NCI-H2171 (cell line): ENCODE data around the gene GOLGA6L4.
"Not testable (repeated sequence)": the region's sequence is repeated elsewhere in the genome, so short reads cannot be mapped to it uniquely, and the experiment has no call there.

Experiments used
- DNase-seq: peaks from one replicate; lab custom pipeline; 2025; lab: John Stamatoyannopoulos, UW

GOLGA6L4 gene, protein sequence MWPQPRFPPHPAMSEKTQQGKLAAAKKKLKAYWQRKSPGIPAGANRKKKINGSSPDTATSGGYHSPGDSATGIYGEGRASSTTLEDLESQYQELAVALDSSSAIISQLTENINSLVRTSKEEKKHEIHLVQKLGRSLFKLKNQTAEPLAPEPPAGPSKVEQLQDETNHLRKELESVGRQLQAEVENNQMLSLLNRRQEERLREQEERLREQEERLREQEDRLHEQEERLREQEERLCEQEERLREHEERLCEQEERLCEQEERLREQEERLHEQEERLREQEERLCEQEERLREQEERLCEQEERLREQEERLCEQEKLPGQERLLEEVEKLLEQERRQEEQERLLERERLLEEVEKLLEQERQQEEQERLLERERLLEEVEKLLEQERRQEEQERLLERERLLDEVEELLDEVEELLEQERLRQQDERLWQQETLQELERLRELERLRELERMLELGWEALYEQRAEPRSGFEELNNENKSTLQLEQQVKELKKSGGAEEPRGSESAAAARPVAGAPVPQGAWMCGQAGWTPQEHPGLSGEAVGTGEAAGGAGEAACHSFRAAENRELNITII

GRCh38 chr15:84235573-84235972, at the start of gene GOLGA6L4:
Gene GOLGA6L4, plus strand, starts transcription at chr15:84235773. Its CDS starts 62 bp downstream, at chr15:84235835.
- DNase-seq = not testable (repeated sequence)

GRCh38 chr15:84192982-84193381, 42.6 kb upstream of the GOLGA6L4 start:
- not testable (repeated sequence) for DNase-seq

DNA sequence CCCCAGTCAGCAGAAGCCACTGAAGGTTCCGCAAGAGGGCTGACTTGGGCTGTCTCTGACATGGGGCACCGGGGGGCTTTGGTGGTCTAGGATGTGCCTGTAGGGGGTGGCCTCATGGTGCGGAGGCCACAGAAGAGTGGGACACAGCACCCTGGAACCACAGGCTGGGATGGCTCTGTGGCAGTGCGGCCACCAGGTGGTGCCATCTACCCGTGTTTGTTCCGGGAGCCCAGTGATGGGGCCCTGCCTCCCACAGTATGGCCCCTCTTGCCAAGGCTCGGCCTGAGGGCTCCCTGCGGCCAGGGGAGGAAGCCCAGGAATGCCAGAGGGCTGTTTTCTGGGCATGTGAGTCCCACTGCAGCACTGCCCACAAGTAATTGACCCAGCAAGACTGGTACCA, 40.0 kb upstream of the GOLGA6L4 start:
- DNase-seq = not testable (repeated sequence)

DNA sequence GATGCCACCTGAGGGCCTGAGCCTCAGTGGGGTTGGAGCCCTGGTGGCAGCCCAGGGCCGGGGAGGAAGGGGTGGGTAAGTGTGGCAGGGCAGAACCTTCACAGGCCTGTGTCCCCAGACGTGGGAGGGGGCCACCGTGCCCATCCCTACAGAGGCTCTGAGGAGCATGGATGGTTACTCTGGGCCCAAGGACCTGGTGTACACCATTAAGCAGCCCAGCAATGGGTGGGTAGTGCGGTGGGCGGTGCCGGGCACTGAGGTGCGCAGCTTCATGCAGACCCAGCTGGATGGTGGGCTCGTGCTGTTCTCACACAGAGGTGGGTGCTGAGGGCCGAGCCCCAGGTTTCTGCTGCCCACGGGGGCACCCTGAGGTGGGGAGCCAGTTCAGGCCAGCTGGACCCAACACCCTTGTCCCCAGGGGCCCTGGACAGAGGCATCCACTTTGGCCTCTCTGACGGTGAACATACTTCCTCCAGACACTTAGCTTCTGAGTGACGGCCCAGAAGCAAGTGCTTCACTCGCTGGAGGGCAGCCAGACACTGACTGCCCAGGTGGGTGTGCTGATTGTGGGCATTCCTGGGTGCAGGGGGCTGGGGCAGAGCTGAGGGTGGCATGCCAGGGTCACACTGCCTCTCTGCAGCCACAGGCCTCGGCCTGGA, 38.9 kb upstream of the GOLGA6L4 start:
- DNase-seq = not testable (repeated sequence)

DNA sequence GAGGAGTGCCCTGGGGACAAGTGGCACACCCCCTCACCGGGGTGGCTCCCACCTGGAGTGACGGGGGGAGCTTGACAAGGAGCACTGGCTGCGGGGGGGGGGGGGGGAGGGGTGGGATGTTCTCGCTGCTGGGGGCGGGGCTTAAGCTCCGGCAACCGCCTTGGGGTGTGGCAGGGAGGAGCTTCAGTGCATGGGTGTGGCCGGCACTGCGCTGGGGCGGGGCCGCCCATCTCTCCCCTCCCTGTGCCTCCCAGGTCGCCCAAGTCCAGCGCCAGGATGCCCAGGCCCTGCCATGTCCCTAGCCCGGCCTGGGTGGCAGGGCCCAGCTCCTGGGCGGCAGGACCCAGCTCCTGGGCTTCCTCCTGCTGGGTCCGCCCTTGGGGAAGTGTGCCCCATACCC, 35.7 kb upstream of the GOLGA6L4 start:
- DNase-seq = not testable (repeated sequence)

DNA sequence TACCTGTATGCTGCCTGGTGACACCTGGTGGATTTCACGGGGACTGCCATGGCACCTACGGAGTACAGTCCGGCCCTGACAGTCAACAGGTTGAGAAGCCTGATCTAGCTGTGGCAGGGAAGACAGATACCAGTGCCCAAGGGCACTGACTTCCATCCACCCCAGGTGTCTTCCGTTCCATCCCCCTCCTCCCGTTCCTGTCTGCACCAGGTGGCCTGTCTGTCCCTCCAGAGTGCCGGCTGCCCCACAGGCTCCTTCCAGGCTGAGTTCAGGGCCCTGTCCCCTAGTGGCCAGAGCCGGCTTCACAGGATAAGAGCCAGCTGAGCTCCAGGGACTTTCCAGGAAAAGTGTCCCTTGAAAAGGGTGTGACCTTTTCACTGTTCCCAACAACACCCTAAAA, 10.9 kb downstream of the GOLGA6L4 start:
- not testable (repeated sequence) for DNase-seq
